Measurements from ENCODE around the gene DPP7.

- no peak for TF ChIP-seq GATA3 (IDR thresholded peaks at IDR 0.05; ENCODE audit: low read depth, low read length)
- TF ChIP-seq GATA2 (IDR thresholded peaks at IDR 0.05; ENCODE audit: low read depth, low read length): no peak
Measured at GRCh38 chr9:137079401-137079787, 35.1 kb downstream of the DPP7 start.
